ENCODE results near the gene FXN.

DNA sequence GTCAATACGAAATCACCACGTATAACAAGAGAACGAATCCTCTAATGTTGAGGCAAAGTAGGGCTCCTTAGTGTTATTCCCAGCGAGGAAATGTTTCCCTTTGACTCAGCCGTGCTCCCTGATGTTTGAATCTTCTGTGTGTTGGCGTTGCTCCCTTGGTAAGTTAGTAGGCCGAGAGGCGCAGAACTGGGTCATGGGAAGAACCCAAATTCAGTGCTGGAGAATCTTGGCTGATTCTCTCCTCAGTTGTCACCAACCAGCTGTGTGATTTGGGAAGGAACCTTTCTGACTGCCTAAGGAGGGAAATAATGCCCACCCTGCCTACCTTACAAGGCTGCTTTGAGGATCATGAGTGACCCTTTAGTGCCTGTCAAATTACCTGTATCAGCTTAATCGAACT is 44.1 kb upstream of the FXN start:
- TF ChIP-seq TAF1 (IDR thresholded peaks at IDR 0.05; ENCODE audit: borderline replicate concordance, low read depth, low read length) (no peak), POLR2A (IDR thresholded peaks at IDR 0.05; ENCODE audit: low read depth, low read length) (no peak)
